Hepatocyte (in vitro differentiated cells): ENCODE results near the gene PHYKPL. TPM values are rescaled to one million over a fixed set of nuclear protein-coding genes. Genes with fewer than 3 reads are reported as not detected.

ENCODE experiments used
- DNase-seq: peaks from one replicate; pipeline ENCODE4 v3.0.0-alpha.2; 2016; ENCODE audit warnings: low spot score
- H2AFZ ChIP-seq: fragments of 200-600 bp; sonication (generic); 2 replicates; pipeline ENCODE4 v1.6.0; 2016; ENCODE audit warnings: antibody characterized with exemption, mild to moderate bottlenecking
- H3K27ac ChIP-seq: fragments of 200-600 bp; sonication (generic); 2 replicates; pipeline ENCODE4 v1.5.1; 2016; ENCODE audit warnings: mild to moderate bottlenecking
- H3K27me3 ChIP-seq: fragments of 200-600 bp; sonication (generic); 2 replicates; pipeline ENCODE4 v1.6.1; 2016
- H3K36me3 ChIP-seq: fragments of 200-600 bp; sonication (generic); replicated peaks from 2 replicates; pipeline ENCODE4 v1.5.1; 2016; ENCODE audit warnings: low read depth; ENCODE audit not compliant: insufficient read depth
- H3K4me1 ChIP-seq: fragments of 200-600 bp; sonication (generic); 2 replicates; pipeline ENCODE4 v1.5.1; 2016; ENCODE audit warnings: mild to moderate bottlenecking, moderate library complexity; ENCODE audit not compliant: insufficient read depth
- H3K4me2 ChIP-seq: fragments of 200-600 bp; sonication (generic); 2 replicates; pipeline ENCODE4 v1.6.0; 2016
- H3K4me3 ChIP-seq: fragments of 200-600 bp; sonication (generic); 2 replicates; pipeline ENCODE4 v1.5.1; 2016; ENCODE audit warnings: mild to moderate bottlenecking
- H3K79me2 ChIP-seq: fragments of 200-600 bp; sonication (generic); 2 replicates; pipeline ENCODE4 v1.6.0; 2017; ENCODE audit warnings: mild to moderate bottlenecking
- H3K9me2 ChIP-seq: fragments of 200-600 bp; sonication (generic); replicated peaks from 2 replicates; pipeline ENCODE4 v1.6.0; 2017; ENCODE audit warnings: mild to moderate bottlenecking; ENCODE audit not compliant: insufficient read depth
- H3K9me3 ChIP-seq: fragments of 200-600 bp; sonication (generic); 2 replicates; pipeline ENCODE4 v1.5.1; 2016; ENCODE audit warnings: low read depth, mild to moderate bottlenecking
- H4K20me1 ChIP-seq: fragments of 200-600 bp; sonication (generic); 2 replicates; pipeline ENCODE4 v1.6.0; 2016; ENCODE audit warnings: mild to moderate bottlenecking; ENCODE audit not compliant: insufficient read depth, poor library complexity, severe bottlenecking
- EZH2 ChIP-seq: fragments of 200-600 bp; sonication (generic); IDR thresholded peaks from 2 replicates; pipeline ENCODE4 v1.6.1; 2016; ENCODE audit warnings: antibody characterized with exemption, mild to moderate bottlenecking, borderline replicate concordance
- EZH2phosphoT487 ChIP-seq: fragments of 200-600 bp; sonication (generic); IDR thresholded peaks from one replicate; pipeline ENCODE4 v1.6.1; 2018; ENCODE audit warnings: antibody characterized with exemption, mild to moderate bottlenecking, low read depth, moderate library complexity; ENCODE audit not compliant: unreplicated experiment, severe bottlenecking
- WGBS: methylation state at CpG from one replicate; pipeline ENCODE4 v1.1.6; 2016; ENCODE audit warnings: low lambda C conversion rate; ENCODE audit errors: missing lambda C conversion rate; 5-methylcytosine and 5-hydroxymethylcytosine counted together
- polyA plus RNA-seq: library from polyadenylated mRNA; unstranded; fragments of >200 nt; fragmentation: Nextera tagmentation; extraction: Ambion mirVana; gene quantifications from 2 replicates; pipeline ENCODE4 v1.2.1, GENCODE V29; 2016
- total RNA-seq: library from RNA; depleted of rRNA; stranded (reverse); fragments of >200 nt; gene quantifications from 2 replicates; pipeline ENCODE4 v1.2.3, GENCODE V29; 2014
- TF ChIP-seq, protein P1 (sequence below): fragments of 200-600 bp; sonication (generic); IDR thresholded peaks from 2 replicates; pipeline ENCODE4 v1.5.1; 2016; ENCODE audit warnings: antibody characterized with exemption, mild to moderate bottlenecking; ENCODE audit not compliant: poor library complexity

PHYKPL gene
- total and polyA plus RNA-seq, 2 experiments from 2014 or later, result 40.3 to 60.0 TPM

DNA sequence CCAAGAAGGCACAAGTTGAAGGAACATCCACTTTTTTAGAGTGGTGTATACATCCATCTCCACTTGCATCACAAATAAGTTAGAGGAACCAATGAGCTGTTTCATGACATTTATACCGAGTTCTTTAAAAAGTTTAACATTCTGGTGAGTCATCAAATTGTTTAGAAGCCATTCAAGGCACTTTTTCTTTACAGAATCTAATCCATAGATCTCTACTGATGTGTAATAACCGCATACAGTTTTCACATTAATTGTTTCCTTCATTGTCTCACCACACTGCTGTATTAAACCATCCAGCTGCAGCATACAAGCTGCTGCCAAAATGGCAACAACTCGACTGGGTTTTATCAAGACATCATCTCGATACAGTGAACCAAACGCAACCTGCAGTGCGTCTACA is 46.2 kb downstream of the PHYKPL start:
- H3K4me2 ChIP-seq, result no peak overlapping the region
- WGBS, result 81% methylated on average over 6 of the region's 6 CpGs
- H3K4me1 ChIP-seq, result no peaks in the 10 kb centered on the region
- no peaks in the 10 kb centered on the region for H3K27me3 ChIP-seq
- TF ChIP-seq, protein P1, sequence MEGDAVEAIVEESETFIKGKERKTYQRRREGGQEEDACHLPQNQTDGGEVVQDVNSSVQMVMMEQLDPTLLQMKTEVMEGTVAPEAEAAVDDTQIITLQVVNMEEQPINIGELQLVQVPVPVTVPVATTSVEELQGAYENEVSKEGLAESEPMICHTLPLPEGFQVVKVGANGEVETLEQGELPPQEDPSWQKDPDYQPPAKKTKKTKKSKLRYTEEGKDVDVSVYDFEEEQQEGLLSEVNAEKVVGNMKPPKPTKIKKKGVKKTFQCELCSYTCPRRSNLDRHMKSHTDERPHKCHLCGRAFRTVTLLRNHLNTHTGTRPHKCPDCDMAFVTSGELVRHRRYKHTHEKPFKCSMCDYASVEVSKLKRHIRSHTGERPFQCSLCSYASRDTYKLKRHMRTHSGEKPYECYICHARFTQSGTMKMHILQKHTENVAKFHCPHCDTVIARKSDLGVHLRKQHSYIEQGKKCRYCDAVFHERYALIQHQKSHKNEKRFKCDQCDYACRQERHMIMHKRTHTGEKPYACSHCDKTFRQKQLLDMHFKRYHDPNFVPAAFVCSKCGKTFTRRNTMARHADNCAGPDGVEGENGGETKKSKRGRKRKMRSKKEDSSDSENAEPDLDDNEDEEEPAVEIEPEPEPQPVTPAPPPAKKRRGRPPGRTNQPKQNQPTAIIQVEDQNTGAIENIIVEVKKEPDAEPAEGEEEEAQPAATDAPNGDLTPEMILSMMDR, result no peak
- TF ChIP-seq EZH2phosphoT487 (no peak), EZH2 (no peak)
- no peak overlapping the region for H3K27ac ChIP-seq
- no peaks in the 10 kb centered on the region for H3K9me3 ChIP-seq
- no peak for DNase-seq
- H3K36me3 ChIP-seq, result no peaks in the 10 kb centered on the region
- H4K20me1 ChIP-seq, result no peaks in the 10 kb centered on the region
- no peak overlapping the region for H2AFZ ChIP-seq
- H3K4me3 ChIP-seq, result no peak overlapping the region
- H3K9me2 ChIP-seq, result no peaks in the 10 kb centered on the region
- H3K79me2 ChIP-seq, result no peaks in the 10 kb centered on the region

GRCh38 chr5:178182158-178182876 is 50.3 kb downstream of the PHYKPL start:
- Histone ChIP-seq H3K4me2 (no peak overlapping the region), H4K20me1 (no peaks in the 10 kb centered on the region), H3K27me3 (no peaks in the 10 kb centered on the region), H3K36me3 (no peaks in the 10 kb centered on the region), H3K27ac (peak overlapping the region; percentile 14), H3K4me1 (no peaks in the 10 kb centered on the region), H3K79me2 (no peaks in the 10 kb centered on the region), H3K4me3 (no peak overlapping the region), H3K9me2 (no peaks in the 10 kb centered on the region), H2AFZ (no peak overlapping the region), H3K9me3 (no peaks in the 10 kb centered on the region)
- no peak for DNase-seq
- WGBS, result 59% methylated on average over 4 of the region's 4 CpGs
- TF ChIP-seq EZH2, result no peak
- TF ChIP-seq, protein P1, result no peak
- no peak for TF ChIP-seq EZH2phosphoT487

DNA sequence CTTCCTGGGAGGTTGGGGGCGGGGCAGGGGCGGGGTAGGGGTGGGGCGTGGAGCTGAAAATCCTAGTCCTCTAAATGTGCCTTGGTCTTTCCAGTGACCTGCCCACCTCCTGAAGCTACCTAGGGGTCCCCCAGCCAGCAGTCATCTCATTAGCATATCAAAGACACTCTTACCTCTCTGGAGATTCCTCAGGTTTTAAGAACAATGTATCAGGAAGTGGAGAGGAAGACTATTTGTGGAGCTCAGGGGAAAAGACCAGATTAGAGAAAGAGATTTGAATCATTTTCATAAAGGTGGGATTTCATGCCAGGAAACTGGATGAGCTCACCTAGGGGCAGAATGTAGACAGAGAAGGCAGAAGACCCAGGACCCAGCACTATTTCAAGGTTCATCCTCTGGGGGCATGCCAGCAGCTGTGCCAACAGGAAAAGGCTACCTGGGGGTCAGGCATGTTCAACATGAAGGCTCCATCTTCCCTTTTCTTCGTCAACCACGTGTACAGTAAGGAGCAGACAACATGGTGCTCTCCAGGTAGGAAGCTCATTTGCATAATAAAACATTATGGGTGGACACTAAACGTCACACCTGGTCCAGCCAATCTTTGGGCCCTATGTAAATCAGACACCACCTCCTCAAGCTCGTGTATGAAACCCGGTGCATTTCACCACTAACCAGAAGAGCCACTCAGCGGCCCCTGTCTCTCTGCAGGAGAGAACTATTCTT is 52.3 kb downstream of the PHYKPL start:
- no peak overlapping the region for H2AFZ ChIP-seq
- no peaks in the 10 kb centered on the region for H3K36me3 ChIP-seq
- H3K9me2 ChIP-seq, result no peaks in the 10 kb centered on the region
- no peaks in the 10 kb centered on the region for H3K4me1 ChIP-seq
- TF ChIP-seq EZH2phosphoT487 (no peak), EZH2 (no peak)
- TF ChIP-seq, protein P1, result no peak
- no peaks in the 10 kb centered on the region for H3K27me3 ChIP-seq
- H4K20me1 ChIP-seq, result no peaks in the 10 kb centered on the region
- WGBS, result 27% methylated on average over 9 of the region's 9 CpGs
- H3K27ac ChIP-seq, result no peak overlapping the region
- H3K4me3 ChIP-seq, result no peak overlapping the region
- no peaks in the 10 kb centered on the region for H3K9me3 ChIP-seq
- DNase-seq, result no peak
- no peaks in the 10 kb centered on the region for H3K79me2 ChIP-seq
- H3K4me2 ChIP-seq, result no peak overlapping the region
